A549 (cell line): ENCODE data around the gene ECEL1.
"Not testable (repeated sequence)": the region's sequence is repeated elsewhere in the genome, so short reads cannot be mapped to it uniquely, and the experiment has no call there.

Experiments used
- CTCF ChIP-seq: fragments of >200 bp; sonication (Bioruptor Twin); formaldehyde crosslinking; IDR thresholded peaks from 3 replicates; pipeline ENCODE4 v1.5.1; 2016
- EHMT2 ChIP-seq: fragments of 200-600 bp; sonication (generic); IDR thresholded peaks from 2 replicates; pipeline ENCODE4 v1.6.1; 2016; ENCODE audit warnings: antibody characterized with exemption, low read depth, mild to moderate bottlenecking, moderate library complexity
- EP300 ChIP-seq, 2 experiments: fragments of >200 bp; sonication (Bioruptor Twin); formaldehyde crosslinking; IDR thresholded peaks; 2 replicates in 1 of 2; 3 replicates in 1 of 2; pipeline ENCODE4 v1.6.1; 2016 to 2017
- HMGXB4 ChIP-seq: fragments of 250-450 bp; sonication (Bioruptor Pico); IDR thresholded peaks from 2 replicates; pipeline ENCODE4 v1.5.0; 2021; ENCODE audit warnings: mild to moderate bottlenecking, moderate library complexity, borderline replicate concordance
- JUN ChIP-seq, 2 experiments: fragments of >200 bp; sonication (Bioruptor Twin); formaldehyde crosslinking; IDR thresholded peaks; 2 replicates in 1 of 2; 3 replicates in 1 of 2; pipeline ENCODE4 v1.6.1; 2016 to 2017
- JUNB ChIP-seq: fragments of >200 bp; sonication (Bioruptor Twin); formaldehyde crosslinking; IDR thresholded peaks from 2 replicates; pipeline ENCODE4 v1.6.1; 2016
- MAFK ChIP-seq: fragments of 450-650 bp; IDR thresholded peaks from 2 replicates; pipeline ENCODE4 v1.6.1; 2014; ENCODE audit not compliant: partially characterized antibody
- RAD21 ChIP-seq, 2 experiments: fragments of >200 bp in 1 of 2; sonication (Bioruptor Twin) in 1 of 2; formaldehyde crosslinking in 1 of 2; IDR thresholded peaks in 1 of 2; conservative IDR thresholded peaks in 1 of 2; 2 replicates in 1 of 2; 3 replicates in 1 of 2; pipeline ENCODE4 v1.6.1; 2012 to 2018; ENCODE audit warnings: inconsistent platforms in 1 of 2
- TF ChIP-seq, protein P1 (sequence below): fragments of 450-650 bp; IDR thresholded peaks from 2 replicates; pipeline ENCODE4 v1.6.1; 2014; ENCODE audit warnings: antibody characterized with exemption

- TF ChIP-seq JUNB; JUN (IDR thresholded peaks at IDR 0.05); MAFK; EHMT2; HMGXB4 (CRISPR knock-in tag); EP300 (IDR thresholded peaks at IDR 0.05): not testable (repeated sequence)
- TF ChIP-seq RAD21 (conservative IDR thresholded peaks at IDR 0.05 in 1 of 2, IDR thresholded peaks at IDR 0.05 in 1 of 2): peak; percentile 91
- TF ChIP-seq, protein P1, sequence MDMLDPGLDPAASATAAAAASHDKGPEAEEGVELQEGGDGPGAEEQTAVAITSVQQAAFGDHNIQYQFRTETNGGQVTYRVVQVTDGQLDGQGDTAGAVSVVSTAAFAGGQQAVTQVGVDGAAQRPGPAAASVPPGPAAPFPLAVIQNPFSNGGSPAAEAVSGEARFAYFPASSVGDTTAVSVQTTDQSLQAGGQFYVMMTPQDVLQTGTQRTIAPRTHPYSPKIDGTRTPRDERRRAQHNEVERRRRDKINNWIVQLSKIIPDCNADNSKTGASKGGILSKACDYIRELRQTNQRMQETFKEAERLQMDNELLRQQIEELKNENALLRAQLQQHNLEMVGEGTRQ: not testable (repeated sequence)
- peak; percentile 88 for TF ChIP-seq CTCF
These were observed 47.2 kb downstream of the ECEL1 start for GRCh38 chr2:232440220-232441018.
